ENCODE measurements around the gene NRAP.

GRCh38 chr10:113585949-113586348 lies 77.9 kb downstream of the NRAP start:
- TF ChIP-seq RAD21 (conservative IDR thresholded peaks at IDR 0.05) (no peak), POLR2AphosphoS5 (IDR thresholded peaks at IDR 0.05) (no peak), EZH2 (IDR thresholded peaks at IDR 0.05; ENCODE audit: borderline replicate concordance, insufficient read depth, low read length, poor library complexity, severe bottlenecking) (no peak), EP300 (conservative IDR thresholded peaks at IDR 0.05; ENCODE audit: poor library complexity, severe bottlenecking) (no peak), SMC3 (conservative IDR thresholded peaks at IDR 0.05; ENCODE audit: poor library complexity) (no peak), MXI1 (conservative IDR thresholded peaks at IDR 0.05; ENCODE audit: poor library complexity, severe bottlenecking) (no peak)
- TF ChIP-seq, protein P1, sequence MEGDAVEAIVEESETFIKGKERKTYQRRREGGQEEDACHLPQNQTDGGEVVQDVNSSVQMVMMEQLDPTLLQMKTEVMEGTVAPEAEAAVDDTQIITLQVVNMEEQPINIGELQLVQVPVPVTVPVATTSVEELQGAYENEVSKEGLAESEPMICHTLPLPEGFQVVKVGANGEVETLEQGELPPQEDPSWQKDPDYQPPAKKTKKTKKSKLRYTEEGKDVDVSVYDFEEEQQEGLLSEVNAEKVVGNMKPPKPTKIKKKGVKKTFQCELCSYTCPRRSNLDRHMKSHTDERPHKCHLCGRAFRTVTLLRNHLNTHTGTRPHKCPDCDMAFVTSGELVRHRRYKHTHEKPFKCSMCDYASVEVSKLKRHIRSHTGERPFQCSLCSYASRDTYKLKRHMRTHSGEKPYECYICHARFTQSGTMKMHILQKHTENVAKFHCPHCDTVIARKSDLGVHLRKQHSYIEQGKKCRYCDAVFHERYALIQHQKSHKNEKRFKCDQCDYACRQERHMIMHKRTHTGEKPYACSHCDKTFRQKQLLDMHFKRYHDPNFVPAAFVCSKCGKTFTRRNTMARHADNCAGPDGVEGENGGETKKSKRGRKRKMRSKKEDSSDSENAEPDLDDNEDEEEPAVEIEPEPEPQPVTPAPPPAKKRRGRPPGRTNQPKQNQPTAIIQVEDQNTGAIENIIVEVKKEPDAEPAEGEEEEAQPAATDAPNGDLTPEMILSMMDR (IDR thresholded peaks at IDR 0.05; ENCODE audit: poor library complexity, severe bottlenecking): no peak
- TF ChIP-seq, protein P2, sequence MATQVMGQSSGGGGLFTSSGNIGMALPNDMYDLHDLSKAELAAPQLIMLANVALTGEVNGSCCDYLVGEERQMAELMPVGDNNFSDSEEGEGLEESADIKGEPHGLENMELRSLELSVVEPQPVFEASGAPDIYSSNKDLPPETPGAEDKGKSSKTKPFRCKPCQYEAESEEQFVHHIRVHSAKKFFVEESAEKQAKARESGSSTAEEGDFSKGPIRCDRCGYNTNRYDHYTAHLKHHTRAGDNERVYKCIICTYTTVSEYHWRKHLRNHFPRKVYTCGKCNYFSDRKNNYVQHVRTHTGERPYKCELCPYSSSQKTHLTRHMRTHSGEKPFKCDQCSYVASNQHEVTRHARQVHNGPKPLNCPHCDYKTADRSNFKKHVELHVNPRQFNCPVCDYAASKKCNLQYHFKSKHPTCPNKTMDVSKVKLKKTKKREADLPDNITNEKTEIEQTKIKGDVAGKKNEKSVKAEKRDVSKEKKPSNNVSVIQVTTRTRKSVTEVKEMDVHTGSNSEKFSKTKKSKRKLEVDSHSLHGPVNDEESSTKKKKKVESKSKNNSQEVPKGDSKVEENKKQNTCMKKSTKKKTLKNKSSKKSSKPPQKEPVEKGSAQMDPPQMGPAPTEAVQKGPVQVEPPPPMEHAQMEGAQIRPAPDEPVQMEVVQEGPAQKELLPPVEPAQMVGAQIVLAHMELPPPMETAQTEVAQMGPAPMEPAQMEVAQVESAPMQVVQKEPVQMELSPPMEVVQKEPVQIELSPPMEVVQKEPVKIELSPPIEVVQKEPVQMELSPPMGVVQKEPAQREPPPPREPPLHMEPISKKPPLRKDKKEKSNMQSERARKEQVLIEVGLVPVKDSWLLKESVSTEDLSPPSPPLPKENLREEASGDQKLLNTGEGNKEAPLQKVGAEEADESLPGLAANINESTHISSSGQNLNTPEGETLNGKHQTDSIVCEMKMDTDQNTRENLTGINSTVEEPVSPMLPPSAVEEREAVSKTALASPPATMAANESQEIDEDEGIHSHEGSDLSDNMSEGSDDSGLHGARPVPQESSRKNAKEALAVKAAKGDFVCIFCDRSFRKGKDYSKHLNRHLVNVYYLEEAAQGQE (IDR thresholded peaks at IDR 0.05; ENCODE audit: borderline replicate concordance): no peak

Data from neural cell (in vitro differentiated cells).